ENCODE data around the gene INTS6L. TPM values are rescaled to one million over a fixed set of nuclear protein-coding genes. Genes with fewer than 3 reads are reported as not detected.
A peak's percentile ranks its signal among the peaks of the same experiment; 100 is the strongest.
"Not testable (repeated sequence)": the region's sequence is repeated elsewhere in the genome, so short reads cannot be mapped to it uniquely, and the experiment has no call there.

INTS6L gene
- total and polyA plus RNA-seq, 7 experiments from 2014 or later: 5.9 to 46.8 (median 32.2) TPM

- Mint-ChIP-seq H3K4me1 (peaks cover 0 to 3% (median 0%) of the 10 kb centered on the region in 7 donors), H3K27ac (no peak overlapping the region), H3K4me3 (no peak overlapping the region), H3K27me3 (peaks cover 0 to 19% (median 5%) of the 10 kb centered on the region in 5 donors), H3K36me3 (no peaks in the 10 kb centered on the region), H3K9me3 (no peaks in the 10 kb centered on the region)
- H3K27me3 ChIP-seq (ENCODE audit: control insufficient read depth in 2 of 2, insufficient read depth in 2 of 2, low read length in 2 of 2): no peaks in the 10 kb centered on the region
- H3K9me3 ChIP-seq (ENCODE audit: control insufficient read depth in 2 of 3, low read length in 3 of 3): no peaks in the 10 kb centered on the region
- no peak overlapping the region for H3K27ac ChIP-seq (ENCODE audit: low read depth, low read length)
- DNase-seq (peak in 8 of 9 donors; percentile 8 to 44 (median 14)), ATAC-seq (peak; percentile 68)
- CTCF ChIA-PET: interaction anchor here (1.0 kb wide), 1 partner anchor 112 kb away, joined by 4 read pairs; no protein-coding TSS in a partner anchor
- intact Hi-C loops (cut with micrococcal nuclease): loop anchor here (1.0 kb wide), 1 partner anchor 112 kb away; no protein-coding TSS in a partner anchor
- H3K4me3 ChIP-seq (ENCODE audit: low read length): no peak overlapping the region
- H3K36me3 ChIP-seq (ENCODE audit: control insufficient read depth in 2 of 3, insufficient read depth in 3 of 3, low read length in 3 of 3): no peaks in the 10 kb centered on the region
- no peaks in the 10 kb centered on the region for H3K4me1 ChIP-seq (ENCODE audit: control insufficient read depth in 2 of 2, insufficient read depth in 2 of 2, low read length in 2 of 2)
- POLR2A ChIA-PET: no interaction called here
Observed at GRCh38 chrX:135596495-135596894, 76.0 kb downstream of the INTS6L start.

GRCh38 chrX:135605906-135606305 is 85.4 kb downstream of the INTS6L start:
- Histone ChIP-seq H3K27me3 (ENCODE audit: control insufficient read depth in 2 of 2, insufficient read depth in 2 of 2, low read length in 2 of 2) (no peaks in the 10 kb centered on the region), H3K27ac (ENCODE audit: low read depth, low read length) (no peak overlapping the region), H3K4me1 (ENCODE audit: control insufficient read depth in 2 of 2, insufficient read depth in 2 of 2, low read length in 2 of 2) (no peaks in the 10 kb centered on the region), H3K36me3 (ENCODE audit: control insufficient read depth in 2 of 3, insufficient read depth in 3 of 3, low read length in 3 of 3) (no peaks in the 10 kb centered on the region), H3K4me3 (ENCODE audit: low read length) (no peak overlapping the region), H3K9me3 (ENCODE audit: control insufficient read depth in 2 of 3, low read length in 3 of 3) (no peaks in the 10 kb centered on the region)
- peaks cover 2 to 25% (median 7%) of the 10 kb centered on the region in 5 donors for H3K27me3 Mint-ChIP-seq
- no peaks in the 10 kb centered on the region for H3K36me3 Mint-ChIP-seq
- CTCF ChIA-PET: no interaction called here
- H3K27ac Mint-ChIP-seq: no peak overlapping the region
- no peak overlapping the region for H3K4me3 Mint-ChIP-seq
- POLR2A ChIA-PET: no interaction called here
- H3K4me1 Mint-ChIP-seq: peaks cover 0 to 2% (median 0%) of the 10 kb centered on the region in 7 donors
- ATAC-seq (no peak), DNase-seq (no peak)
- H3K9me3 Mint-ChIP-seq: peaks cover 0 to 2% (median 0%) of the 10 kb centered on the region in 11 donors
- intact Hi-C loops (cut with micrococcal nuclease): no loop called here

- intact Hi-C loops (cut with micrococcal nuclease); H3K27me3 Mint-ChIP-seq; H3K9me3 ChIP-seq (ENCODE audit: control insufficient read depth in 2 of 3, low read length in 3 of 3); H3K4me3 Mint-ChIP-seq; H3K27ac Mint-ChIP-seq; H3K36me3 Mint-ChIP-seq; DNase-seq; H3K4me3 ChIP-seq (ENCODE audit: low read length); H3K4me1 Mint-ChIP-seq; ATAC-seq; H3K27ac ChIP-seq (ENCODE audit: low read depth, low read length); H3K9me3 Mint-ChIP-seq; CTCF ChIA-PET; H3K27me3 ChIP-seq (ENCODE audit: control insufficient read depth in 2 of 2, insufficient read depth in 2 of 2, low read length in 2 of 2); H3K36me3 ChIP-seq (ENCODE audit: control insufficient read depth in 2 of 3, insufficient read depth in 3 of 3, low read length in 3 of 3); POLR2A ChIA-PET; H3K4me1 ChIP-seq (ENCODE audit: control insufficient read depth in 2 of 2, insufficient read depth in 2 of 2, low read length in 2 of 2): not testable (repeated sequence)
Observed at GRCh38 chrX:135624408-135625204, 104.1 kb downstream of the INTS6L start.

DNA sequence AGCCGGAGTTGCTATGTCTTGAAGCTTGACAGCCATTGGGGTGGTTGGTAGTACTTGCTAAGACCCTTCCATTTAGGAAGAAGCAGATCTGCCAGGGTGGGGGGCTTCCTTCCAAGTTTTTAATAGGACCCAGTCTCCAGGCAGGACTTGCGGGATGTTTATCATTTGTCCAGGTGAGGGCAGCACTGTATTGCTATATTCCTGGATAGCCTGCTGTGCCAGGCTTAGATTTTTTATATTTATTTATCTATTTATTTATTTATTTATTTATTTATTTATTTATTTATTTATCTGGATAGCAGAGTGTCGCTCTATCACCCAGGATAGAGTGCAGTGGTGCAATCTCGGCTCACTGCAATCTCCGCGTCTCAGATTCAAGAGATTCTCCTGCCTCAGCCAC is 105.5 kb downstream of the INTS6L start:
- H3K27me3 Mint-ChIP-seq: no peaks in the 10 kb centered on the region
- intact Hi-C loops (cut with micrococcal nuclease): no loop called here
- no peak overlapping the region for H3K4me3 ChIP-seq (ENCODE audit: low read length)
- H3K9me3 ChIP-seq (ENCODE audit: control insufficient read depth in 2 of 3, low read length in 3 of 3): no peaks in the 10 kb centered on the region
- DNase-seq (no peak), ATAC-seq (no peak)
- no peaks in the 10 kb centered on the region for H3K4me1 Mint-ChIP-seq
- POLR2A ChIA-PET: no interaction called here
- H3K4me1 ChIP-seq (ENCODE audit: control insufficient read depth in 2 of 2, insufficient read depth in 2 of 2, low read length in 2 of 2): no peaks in the 10 kb centered on the region
- H3K36me3 Mint-ChIP-seq: no peaks in the 10 kb centered on the region
- H3K27ac Mint-ChIP-seq: no peak overlapping the region
- H3K27me3 ChIP-seq (ENCODE audit: control insufficient read depth in 2 of 2, insufficient read depth in 2 of 2, low read length in 2 of 2): no peaks in the 10 kb centered on the region
- CTCF ChIA-PET: no interaction called here
- no peaks in the 10 kb centered on the region for H3K9me3 Mint-ChIP-seq
- no peak overlapping the region for H3K4me3 Mint-ChIP-seq
- H3K36me3 ChIP-seq (ENCODE audit: control insufficient read depth in 2 of 3, insufficient read depth in 3 of 3, low read length in 3 of 3): no peaks in the 10 kb centered on the region
- H3K27ac ChIP-seq (ENCODE audit: low read depth, low read length): no peak overlapping the region

- intact Hi-C loops (cut with micrococcal nuclease): no loop called here
- Mint-ChIP-seq H3K9me3 (no peaks in the 10 kb centered on the region), H3K4me3 (no peak overlapping the region), H3K27ac (no peak overlapping the region), H3K36me3 (no peaks in the 10 kb centered on the region), H3K27me3 (peaks cover 0 to 6% (median 0%) of the 10 kb centered on the region in 5 donors), H3K4me1 (no peaks in the 10 kb centered on the region)
- H3K27ac ChIP-seq (ENCODE audit: low read depth, low read length): no peak overlapping the region
- no peak overlapping the region for H3K4me3 ChIP-seq (ENCODE audit: low read length)
- no peaks in the 10 kb centered on the region for H3K4me1 ChIP-seq (ENCODE audit: control insufficient read depth in 2 of 2, insufficient read depth in 2 of 2, low read length in 2 of 2)
- POLR2A ChIA-PET: no interaction called here
- H3K27me3 ChIP-seq (ENCODE audit: control insufficient read depth in 2 of 2, insufficient read depth in 2 of 2, low read length in 2 of 2): no peaks in the 10 kb centered on the region
- H3K36me3 ChIP-seq (ENCODE audit: control insufficient read depth in 2 of 3, insufficient read depth in 3 of 3, low read length in 3 of 3): no peaks in the 10 kb centered on the region
- H3K9me3 ChIP-seq (ENCODE audit: control insufficient read depth in 2 of 3, low read length in 3 of 3): no peaks in the 10 kb centered on the region
- ATAC-seq (no peak), DNase-seq (no peak)
- CTCF ChIA-PET: no interaction called here
Observed at GRCh38 chrX:135629342-135629741, 108.9 kb downstream of the INTS6L start.

Other genes with a start within 250 kb of the INTS6L start
- gene ETDC, start 211.2 kb upstream of the INTS6L start, total RNA-seq: not detected
- gene ETDC, start 211.2 kb upstream of the INTS6L start, polyA plus RNA-seq: not detected
- 10 to 100 TPM in 3 of 5 experiments, 1 to 10 TPM in 2; 9.7 to 19.7 (median 18.1) TPM for gene ZNF75D, start 176.6 kb upstream of the INTS6L start, total RNA-seq
- 10 to 100 TPM in 1 of 2 donors, 1 to 10 TPM in 1; 7.3 to 11.4 TPM for gene ZNF75D, start 176.6 kb upstream of the INTS6L start, polyA plus RNA-seq
- 1 to 10 TPM; 2.4 to 8.7 (median 4.7) TPM for gene ZNF449, start 175.9 kb upstream of the INTS6L start, total RNA-seq
- gene ZNF449, start 175.9 kb upstream of the INTS6L start, polyA plus RNA-seq: 1 to 10 TPM; 1.1 to 2.2 TPM
- gene SMIM10L2A, start 98.7 kb upstream of the INTS6L start, total RNA-seq: 1 to 10 TPM in 4 of 5 experiments, under 1 TPM in 1; 0.78 to 5.0 (median 1.4) TPM
- gene SMIM10L2A, start 98.7 kb upstream of the INTS6L start, polyA plus RNA-seq: under 1 TPM; 0.19 to 0.49 TPM
- gene CT45A1, start 193.0 kb downstream of the INTS6L start, total RNA-seq: not detected
- gene CT45A1, start 193.0 kb downstream of the INTS6L start, polyA plus RNA-seq: not detected
- not detected for gene CT45A3, start 247.5 kb downstream of the INTS6L start, total RNA-seq
- gene CT45A3, start 247.5 kb downstream of the INTS6L start, polyA plus RNA-seq: not detected

All from naive thymus-derived CD4-positive, alpha-beta T cell (primary cell).